NCI-H345 (cell line): ENCODE data around the gene HNRNPC.
A peak's percentile ranks its signal among the peaks of the same experiment; 100 is the strongest.
"Not testable (repeated sequence)": the region's sequence is repeated elsewhere in the genome, so short reads cannot be mapped to it uniquely, and the experiment has no call there.

Source experiments
- DNase-seq: peaks from one replicate; lab custom pipeline; 2025; lab: John Stamatoyannopoulos, UW

HNRNPC gene

DNA sequence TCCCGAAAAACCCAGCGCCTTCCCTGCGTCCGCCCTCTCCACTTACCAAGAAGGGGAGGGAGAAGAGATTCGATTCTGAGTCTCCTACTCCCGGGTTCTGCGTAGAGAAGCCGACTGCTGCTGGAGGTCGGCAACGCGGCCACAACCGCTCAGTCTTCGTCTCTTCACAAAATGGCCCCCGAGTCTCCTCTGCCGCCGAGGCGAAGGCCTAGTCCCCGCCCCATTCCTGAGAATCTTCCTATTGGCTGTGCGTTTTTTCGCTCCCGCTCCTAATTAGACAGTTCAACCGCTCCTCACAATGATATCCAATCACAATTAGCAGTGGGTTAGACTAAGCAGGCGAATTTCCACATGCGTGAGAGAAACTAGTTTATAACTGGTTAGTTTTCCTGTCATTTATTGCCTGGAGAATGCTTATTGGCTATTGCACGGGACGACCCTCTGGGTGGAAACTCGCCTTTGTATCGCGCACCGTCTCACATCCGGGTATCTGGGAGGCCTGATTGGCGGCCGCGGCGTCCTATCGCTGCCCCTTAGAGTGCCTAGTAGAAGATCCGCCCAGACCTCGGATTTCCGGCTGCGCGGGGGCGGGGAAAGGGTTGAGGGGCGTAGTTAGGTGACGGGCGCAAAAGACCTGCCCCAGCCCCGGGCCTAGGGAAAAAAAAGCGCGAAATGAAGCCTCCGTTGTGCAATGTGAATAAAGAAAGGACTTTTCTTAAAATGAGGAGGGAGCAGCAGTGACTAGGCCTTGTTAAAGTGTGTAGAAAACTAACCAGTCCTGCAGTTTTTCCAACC lies at the start of gene HNRNPC:
TSS of gene HNRNPC (minus strand) at position 191 of the 795 bp plus-strand sequence. CDS start 35,249 bp downstream, outside the sequence.
- peak; percentile 100 for DNase-seq

DNA sequence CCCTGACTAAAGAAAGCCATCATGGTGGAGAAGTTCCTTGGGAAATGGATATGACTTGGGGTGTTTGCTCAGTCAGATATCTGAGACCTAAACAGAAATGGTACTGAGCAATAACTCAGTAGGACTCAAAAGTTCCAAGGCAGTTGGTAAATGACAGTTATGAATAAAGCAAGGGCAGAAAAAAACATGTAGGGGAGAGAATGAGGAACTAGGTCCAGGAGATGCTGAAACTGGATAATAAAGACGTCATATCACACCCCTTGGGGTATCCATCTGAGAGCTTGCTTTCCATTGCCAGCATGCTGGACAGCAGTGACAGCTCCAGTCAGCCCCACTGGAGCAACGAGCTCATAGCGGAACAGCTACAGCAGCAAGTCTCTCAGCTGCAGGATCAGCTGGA lies 48.2 kb upstream of the HNRNPC start:
- DNase-seq, result no peak

GRCh38 chr14:21313512-21313911 lies 44.3 kb upstream of the HNRNPC start:
- DNase-seq, result no peak

DNA sequence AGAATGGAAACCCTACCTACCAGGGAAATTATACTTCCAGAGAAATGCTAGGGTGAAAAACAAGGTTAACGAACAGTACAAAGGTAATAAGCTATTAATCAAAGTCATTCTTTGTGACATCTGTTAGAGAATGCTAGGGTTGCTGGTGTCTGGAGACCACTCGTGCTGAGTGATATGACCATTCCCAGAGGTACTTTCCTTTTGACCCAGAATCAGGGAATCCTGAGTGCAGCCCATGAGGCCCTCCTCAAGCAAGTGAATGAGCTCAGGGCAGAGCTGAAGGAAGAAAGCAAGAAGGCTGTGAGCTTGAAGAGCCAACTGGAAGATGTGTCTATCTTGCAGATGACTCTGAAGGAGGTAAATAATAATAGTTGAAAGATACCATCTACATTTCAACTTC lies 42.4 kb upstream of the HNRNPC start:
- DNase-seq, result no peak

GRCh38 chr14:21309956-21310355 lies 40.7 kb upstream of the HNRNPC start:
- no peak for DNase-seq

- no peak for DNase-seq
These were observed 40.0 kb upstream of the HNRNPC start for GRCh38 chr14:21309238-21309636.

GRCh38 chr14:21308479-21309237 lies 39.4 kb upstream of the HNRNPC start:
- DNase-seq, result no peak

DNA sequence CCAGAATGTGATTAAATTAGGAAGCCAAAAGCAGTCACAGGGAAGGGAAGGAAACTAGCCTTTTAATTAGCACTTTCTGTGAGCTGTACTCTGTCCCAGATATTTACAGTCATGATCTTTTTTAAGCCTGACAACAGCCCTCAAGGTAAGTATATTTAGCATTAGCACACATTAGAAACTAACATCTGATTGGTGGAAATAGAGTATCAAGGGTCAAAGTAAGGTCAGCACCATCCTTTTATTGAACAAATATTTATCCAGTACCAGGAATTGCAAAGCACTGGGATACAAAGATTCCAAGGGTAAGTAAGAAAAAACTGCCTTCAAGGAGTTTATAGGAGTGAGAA lies 38.9 kb upstream of the HNRNPC start:
- DNase-seq, result no peak

GRCh38 chr14:21307637-21308036 lies 38.4 kb upstream of the HNRNPC start:
- no peak for DNase-seq

- DNase-seq, result not testable (repeated sequence)
These were observed 33.5 kb upstream of the HNRNPC start for GRCh38 chr14:21302836-21303140.

DNA sequence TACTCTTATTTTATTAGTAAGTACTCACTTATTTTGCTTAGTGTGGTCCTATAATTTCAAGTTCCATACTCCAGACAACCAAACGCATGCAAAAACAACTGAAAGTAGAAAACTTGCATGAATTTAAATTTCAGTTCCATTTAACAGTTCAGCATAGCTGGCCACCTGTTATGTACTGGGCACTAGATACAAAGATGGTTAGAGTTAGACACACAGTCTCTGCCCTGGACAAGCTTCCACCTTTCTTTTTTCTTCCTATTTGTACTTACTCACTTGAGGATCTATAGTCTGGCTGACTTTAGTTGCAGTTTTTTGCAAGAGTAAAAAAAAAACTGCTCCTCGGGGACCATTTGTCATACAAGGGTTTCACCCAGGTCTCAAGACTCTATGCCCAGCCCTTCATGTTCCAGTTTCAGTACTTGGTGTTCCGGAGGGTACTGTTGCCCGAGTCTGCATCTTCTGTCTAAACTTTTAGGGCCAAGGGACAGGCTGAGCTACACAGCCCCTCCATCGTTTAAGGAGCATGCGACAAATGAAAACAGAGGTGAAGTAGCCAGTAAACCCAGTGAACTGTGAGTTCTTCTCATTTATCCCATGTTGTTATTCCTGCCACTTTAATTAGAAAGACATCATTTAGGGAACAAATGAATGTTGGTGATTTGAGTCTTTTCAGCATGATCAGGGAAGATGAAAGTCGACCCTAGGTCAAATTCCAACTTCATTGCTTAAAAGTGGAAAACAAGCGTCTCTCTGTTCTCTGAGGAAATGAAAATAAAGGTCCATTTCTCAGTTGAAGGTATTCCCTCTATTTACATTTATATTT lies 33.0 kb upstream of the HNRNPC start:
- no peak for DNase-seq

GRCh38 chr14:21300892-21301291 lies 31.6 kb upstream of the HNRNPC start:
- no peak for DNase-seq

DNA sequence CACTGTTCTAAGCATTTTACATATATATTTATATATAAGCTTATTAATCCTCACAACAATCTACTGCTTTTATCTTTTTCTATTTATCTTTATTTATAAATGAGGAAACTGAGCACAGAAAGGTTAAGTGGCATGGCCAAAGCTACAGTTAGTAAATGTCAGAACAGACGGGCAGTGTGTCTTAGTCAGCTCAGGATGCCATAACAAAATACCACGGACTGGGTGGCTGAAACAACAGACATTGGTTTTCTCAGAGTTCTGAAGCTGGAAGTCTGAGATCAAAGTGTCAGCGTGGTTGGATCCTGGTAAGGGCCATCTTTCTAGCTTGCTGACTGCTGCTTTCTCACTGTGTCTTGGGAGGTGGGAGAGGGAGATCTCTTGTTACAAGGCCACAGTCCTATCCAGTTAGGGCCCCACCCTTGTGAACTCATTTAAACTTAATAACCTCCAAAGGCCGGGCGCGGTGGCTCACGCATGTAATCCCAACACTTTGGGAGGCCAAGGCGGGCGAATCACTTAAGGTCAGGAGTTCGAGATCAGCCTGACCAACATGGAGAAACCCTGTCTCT lies 30.4 kb upstream of the HNRNPC start:
- no peak for DNase-seq

DNA sequence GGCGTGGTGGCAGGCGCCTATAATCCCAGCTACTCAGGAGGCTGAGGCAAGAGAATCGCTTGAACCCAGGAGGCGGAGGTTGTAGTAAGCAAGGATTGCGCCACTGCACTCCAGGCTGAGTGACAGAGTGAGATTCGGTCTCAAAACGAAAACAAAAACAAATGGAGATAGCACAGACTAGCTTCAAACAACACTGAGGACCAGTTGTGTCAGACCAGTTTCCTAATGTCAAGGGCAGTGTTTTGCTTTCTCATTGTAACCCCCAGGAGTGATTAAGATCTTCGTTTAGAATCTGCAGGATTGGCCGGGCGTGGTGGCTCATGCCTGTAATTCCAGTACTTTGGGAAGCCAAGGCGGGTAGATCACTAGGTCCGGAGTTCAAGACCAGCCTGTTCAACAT lies 29.1 kb upstream of the HNRNPC start:
- no peak for DNase-seq

GRCh38 chr14:21294026-21294425 lies 24.8 kb upstream of the HNRNPC start:
- not testable (repeated sequence) for DNase-seq

DNA sequence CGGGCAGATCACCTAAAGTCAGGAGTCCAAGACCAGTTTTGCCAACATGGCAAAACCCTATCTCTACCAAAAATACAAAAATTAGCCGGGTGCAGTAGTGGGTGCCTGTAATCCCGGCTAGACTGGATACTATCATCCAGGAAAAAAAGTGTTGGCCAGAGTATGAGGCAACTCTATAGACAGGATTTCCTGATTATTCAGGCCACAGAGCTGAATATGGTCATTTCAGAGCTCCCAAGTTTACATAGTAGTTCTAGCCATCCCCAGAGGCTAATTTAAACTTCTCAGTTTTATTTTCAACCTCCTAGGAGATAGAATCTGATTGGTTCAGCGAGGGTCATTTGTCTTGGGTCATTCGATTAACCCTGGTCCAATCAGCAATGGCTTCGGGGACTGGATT lies 17.9 kb upstream of the HNRNPC start:
- DNase-seq, result no peak

DNA sequence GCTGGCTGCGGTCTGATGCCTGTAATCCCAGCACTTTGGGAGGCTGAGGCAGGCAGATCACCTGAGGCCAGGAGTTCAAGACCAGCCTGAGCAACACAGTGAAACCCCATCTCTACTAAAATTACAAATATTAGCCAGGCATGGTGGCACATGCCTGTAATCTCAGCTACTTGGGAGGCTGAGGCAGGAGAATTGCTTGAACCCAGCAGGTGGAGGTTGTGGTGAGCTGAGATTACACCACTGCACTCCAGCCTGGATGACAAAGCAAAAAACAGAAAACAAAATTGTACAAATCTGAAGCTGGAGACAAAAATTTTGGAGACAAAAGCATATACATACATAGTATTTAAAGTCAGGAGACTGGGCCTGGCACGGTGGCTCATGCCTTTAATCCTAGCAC lies 17.3 kb upstream of the HNRNPC start:
- not testable (repeated sequence) for DNase-seq

DNA sequence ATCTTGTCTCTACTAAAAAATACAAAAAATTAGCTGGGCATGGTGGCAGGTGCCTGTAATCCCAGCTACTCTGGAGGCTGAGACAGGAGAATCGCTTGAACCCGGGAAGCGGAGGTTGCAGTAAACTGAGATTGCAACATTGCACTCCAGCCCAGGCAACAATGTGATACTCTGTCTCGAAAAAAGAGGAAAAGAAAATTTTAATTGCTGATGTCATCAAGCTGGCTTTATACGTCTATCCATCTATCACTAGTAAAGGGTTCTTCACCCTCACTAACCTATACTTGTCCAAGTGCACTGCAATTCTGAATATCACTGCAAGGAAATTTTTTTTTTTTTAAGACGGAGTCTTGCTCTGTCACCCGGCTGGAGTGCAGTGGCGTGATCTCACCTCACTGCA lies 12.7 kb upstream of the HNRNPC start:
- DNase-seq, result not testable (repeated sequence)

DNA sequence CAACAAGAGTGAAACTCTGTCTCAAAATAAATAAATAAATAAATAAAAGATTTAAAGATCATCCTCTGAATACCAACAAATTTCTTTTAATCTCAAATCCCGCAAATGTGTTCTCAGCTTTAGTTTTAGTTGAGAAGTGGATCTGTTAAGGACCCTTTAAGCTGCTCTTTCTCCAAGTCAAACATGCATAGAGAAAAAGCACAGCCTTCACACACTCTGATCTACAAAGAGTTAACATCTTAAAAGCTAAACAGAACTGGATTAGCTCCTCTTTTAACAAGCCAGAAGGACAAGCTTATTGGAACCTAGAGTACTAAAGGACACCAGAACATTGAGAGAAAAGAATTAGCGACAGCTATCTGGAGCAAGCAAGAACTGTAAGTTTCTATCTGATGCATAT lies 10.5 kb upstream of the HNRNPC start, which contains the start of gene RPGRIP1:
TSS of gene RPGRIP1 (plus strand) at position 301 of the 400 bp plus-strand sequence. CDS start 7,894 bp downstream, outside the sequence.
- DNase-seq, result no peak

DNA sequence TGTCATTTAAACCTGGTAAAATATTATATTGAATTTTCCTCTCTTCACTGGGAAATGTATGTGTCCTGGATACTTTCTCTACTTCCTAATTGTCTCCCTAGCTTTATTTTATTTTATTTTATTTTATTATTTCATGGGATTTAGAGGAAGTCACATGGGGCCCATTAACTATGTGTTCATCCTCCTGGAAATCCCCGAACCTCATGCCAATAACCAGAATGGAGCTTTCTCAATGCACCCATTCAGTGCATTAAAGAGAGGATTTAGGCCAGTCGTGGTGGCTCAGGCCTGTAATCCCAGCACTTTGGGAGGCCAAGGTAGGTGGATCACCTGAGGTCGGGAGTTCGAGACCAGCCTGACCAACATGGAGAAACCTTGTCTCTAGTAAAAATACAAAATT lies 9.4 kb upstream of the HNRNPC start:
- no peak for DNase-seq

GRCh38 chr14:21275261-21275858 lies 6.1 kb upstream of the HNRNPC start:
- no peak for DNase-seq

GRCh38 chr14:21272661-21273060 lies 3.4 kb upstream of the HNRNPC start:
- not testable (repeated sequence) for DNase-seq
